ENCODE data around the gene BATF3.
"Not testable (repeated sequence)": the region's sequence is repeated elsewhere in the genome, so short reads cannot be mapped to it uniquely, and the experiment has no call there.

GRCh38 chr1:212639524-212639923, 60.1 kb downstream of the BATF3 start:
- TF ChIP-seq, protein P1, sequence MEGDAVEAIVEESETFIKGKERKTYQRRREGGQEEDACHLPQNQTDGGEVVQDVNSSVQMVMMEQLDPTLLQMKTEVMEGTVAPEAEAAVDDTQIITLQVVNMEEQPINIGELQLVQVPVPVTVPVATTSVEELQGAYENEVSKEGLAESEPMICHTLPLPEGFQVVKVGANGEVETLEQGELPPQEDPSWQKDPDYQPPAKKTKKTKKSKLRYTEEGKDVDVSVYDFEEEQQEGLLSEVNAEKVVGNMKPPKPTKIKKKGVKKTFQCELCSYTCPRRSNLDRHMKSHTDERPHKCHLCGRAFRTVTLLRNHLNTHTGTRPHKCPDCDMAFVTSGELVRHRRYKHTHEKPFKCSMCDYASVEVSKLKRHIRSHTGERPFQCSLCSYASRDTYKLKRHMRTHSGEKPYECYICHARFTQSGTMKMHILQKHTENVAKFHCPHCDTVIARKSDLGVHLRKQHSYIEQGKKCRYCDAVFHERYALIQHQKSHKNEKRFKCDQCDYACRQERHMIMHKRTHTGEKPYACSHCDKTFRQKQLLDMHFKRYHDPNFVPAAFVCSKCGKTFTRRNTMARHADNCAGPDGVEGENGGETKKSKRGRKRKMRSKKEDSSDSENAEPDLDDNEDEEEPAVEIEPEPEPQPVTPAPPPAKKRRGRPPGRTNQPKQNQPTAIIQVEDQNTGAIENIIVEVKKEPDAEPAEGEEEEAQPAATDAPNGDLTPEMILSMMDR (IDR thresholded peaks at IDR 0.05), result not testable (repeated sequence)
- TF ChIP-seq POLR2A (IDR thresholded peaks at IDR 0.05), result not testable (repeated sequence)
